HCT116 (cell line): ENCODE results near the gene TMEM151A.
A peak's percentile ranks its signal among the peaks of the same experiment; 100 is the strongest.

ENCODE experiments used
- CTCF ChIP-seq, 3 experiments: fragments of 200-600 bp in 1 of 3; sonication (generic) in 1 of 3; IDR thresholded peaks in 2 of 3; conservative IDR thresholded peaks in 1 of 3; 2 replicates each; pipeline ENCODE4 v1.5.1; 2012 to 2017; ENCODE audit warnings: low read depth in 2 of 3, low read length in 2 of 3, antibody characterized with exemption in 1 of 3, borderline replicate concordance in 1 of 3, control low read depth in 1 of 3, mild to moderate bottlenecking in 1 of 3, mixed read lengths in 1 of 3, mixed run types in 1 of 3, moderate library complexity in 1 of 3; ENCODE audit not compliant: insufficient read depth in 1 of 3
- EZH2 ChIP-seq: fragments of 200-600 bp; sonication (generic); IDR thresholded peaks from 2 replicates; pipeline ENCODE4 v1.6.1; 2017; ENCODE audit warnings: antibody characterized with exemption, mixed run types
- JUND ChIP-seq: IDR thresholded peaks from 2 replicates; pipeline ENCODE4 v1.6.1; 2012
- MAX ChIP-seq: IDR thresholded peaks from 2 replicates; pipeline ENCODE4 v1.6.1; 2012
- POLR2A ChIP-seq: IDR thresholded peaks from 2 replicates; pipeline ENCODE4 v1.7.0; 2011; ENCODE audit warnings: borderline replicate concordance; ENCODE audit not compliant: insufficient read depth, insufficient read length; ENCODE audit errors: extremely low read depth
- POLR2AphosphoS5 ChIP-seq: IDR thresholded peaks from 2 replicates; pipeline ENCODE4 v1.6.1; 2011; ENCODE audit warnings: mild to moderate bottlenecking, low read depth, low read length, moderate library complexity

GRCh38 chr11:66328302-66329144, 36.8 kb downstream of the TMEM151A start:
- no peak for TF ChIP-seq EZH2
- no peak for TF ChIP-seq POLR2A
- TF ChIP-seq CTCF (IDR thresholded peaks at IDR 0.05 in 2 of 3, conservative IDR thresholded peaks at IDR 0.05 in 1 of 3; ENCODE audit: borderline replicate concordance in 1 of 3, insufficient read depth in 1 of 3, low read depth in 2 of 3, low read length in 2 of 3), result peak in 2 of 3 experiments; percentile 92 to 97; a peak in 4 of 6 replicates
- peak; percentile 15; the same call in 1 of the 2 replicates for TF ChIP-seq POLR2AphosphoS5
- no peak for TF ChIP-seq MAX
- no peak for TF ChIP-seq JUND
